Common myeloid progenitor, CD34-positive (primary cell): ENCODE results near the gene TBC1D22A.

Experiments
- CTCF ChIA-PET: fragments of 350-600 bp; sonication (Branson Sonifier 250); formaldehyde crosslinking; loops from one replicate; lab custom pipeline; 2021; ENCODE audit warnings: antibody characterized with exemption; lab: Charles Lee
- POLR2A ChIA-PET: fragments of 350-600 bp; sonication (Branson Sonifier 250); formaldehyde crosslinking; loops from one replicate; lab custom pipeline; 2021; ENCODE audit warnings: antibody characterized with exemption; lab: Charles Lee
- DNase-seq, 3 donors: peaks; one replicate each; pipeline versions ENCODE4 v3.0.0 to v3.0.0-alpha.2; 2013
- H3K27ac ChIP-seq, 2 experiments: 1 replicate in 1 of 2; 2 replicates in 1 of 2; pipeline ENCODE4 v1.7.0; 2013; ENCODE audit warnings: inconsistent platforms in 2 of 2, low read length in 2 of 2, mild to moderate bottlenecking in 2 of 2, low read depth in 1 of 2, moderate library complexity in 1 of 2; ENCODE audit not compliant: severe bottlenecking in 2 of 2, insufficient read depth in 1 of 2, poor library complexity in 1 of 2
- H3K27me3 ChIP-seq, 5 experiments: replicated peaks in 2 of 5; 1 replicate in 3 of 5; 2 replicates in 2 of 5; pipeline versions ENCODE4 v1.6.1 to v1.7.0; 2013; ENCODE audit warnings: low read length in 4 of 5, mild to moderate bottlenecking in 2 of 5, moderate library complexity in 2 of 5, inconsistent platforms in 1 of 5; ENCODE audit not compliant: insufficient read depth in 5 of 5, control insufficient read depth in 4 of 5
- H3K36me3 ChIP-seq, 4 experiments: 1 replicate in 2 of 4; 2 replicates in 2 of 4; pipeline versions ENCODE4 v1.6.1 to v1.7.0; 2013; ENCODE audit warnings: low read length in 3 of 4, control low read depth in 1 of 4, mild to moderate bottlenecking in 1 of 4; ENCODE audit not compliant: control insufficient read depth in 4 of 4, insufficient read depth in 4 of 4
- H3K4me1 ChIP-seq, 4 experiments: 1 replicate in 3 of 4; 2 replicates in 1 of 4; pipeline versions ENCODE4 v1.6.1 to v1.7.1; 2013; ENCODE audit warnings: low read length in 3 of 4, mild to moderate bottlenecking in 3 of 4, control low read depth in 1 of 4, inconsistent platforms in 1 of 4, moderate library complexity in 1 of 4; ENCODE audit not compliant: control insufficient read depth in 4 of 4, insufficient read depth in 4 of 4; ENCODE audit errors: control extremely low read depth in 1 of 4
- H3K4me3 ChIP-seq, 7 experiments: 1 replicate in 4 of 7; 2 replicates in 3 of 7; pipeline versions ENCODE4 v1.5.1 to v1.7.0; 2013; ENCODE audit warnings: mild to moderate bottlenecking in 7 of 7, low read length in 6 of 7, moderate library complexity in 6 of 7, inconsistent platforms in 2 of 7, low read depth in 2 of 7, control low read depth in 1 of 7; ENCODE audit not compliant: insufficient read depth in 4 of 7, control insufficient read depth in 1 of 7; ENCODE audit errors: extremely low read depth in 1 of 7
- H3K9me3 ChIP-seq, 5 experiments: 1 replicate in 4 of 5; 2 replicates in 1 of 5; pipeline versions ENCODE4 v1.6.1 to v1.7.1; 2013; ENCODE audit warnings: low read length in 4 of 5, mild to moderate bottlenecking in 2 of 5, inconsistent platforms in 1 of 5, low read depth in 1 of 5, moderate library complexity in 1 of 5; ENCODE audit not compliant: control insufficient read depth in 4 of 5, insufficient read depth in 2 of 5; ENCODE audit errors: control extremely low read depth in 1 of 5
- WGBS: methylation state at CpG from one replicate; pipeline ENCODE4 v1.1.5; 2013; ENCODE audit not compliant: insufficient coverage; 5-methylcytosine and 5-hydroxymethylcytosine counted together

Gene TBC1D22A

GRCh38 chr22:46791201-46791731 lies 28.8 kb downstream of the TBC1D22A start:
- Histone ChIP-seq H3K9me3 (peaks cover 0 to 1% (median 0%) of the 10 kb centered on the region in 5 experiments), H3K27ac (peak overlapping the region in 1 of 2 experiments; percentile 49), H3K27me3 (no peaks in the 10 kb centered on the region), H3K36me3 (peaks cover 0 to 41% (median 24%) of the 10 kb centered on the region in 4 experiments), H3K4me1 (peaks cover 8 to 22% (median 14%) of the 10 kb centered on the region in 4 experiments), H3K4me3 (peak overlapping the region in 1 of 7 experiments; percentile 45)
- POLR2A ChIA-PET = interaction anchor here (0.8 to 1.1 kb wide), 2 partner anchors 29 to 37 kb away, joined by 3 to 6 read pairs; partner anchors contain the start of gene TBC1D22A
- DNase-seq = peak; percentile 46 to 75 (median 70)
- 25% methylated on average over 5 of the region's 13 CpGs for WGBS
- CTCF ChIA-PET = interaction anchor here (0.9 to 3.4 kb wide), 4 partner anchors 12 to 35 kb away, joined by 3 to 21 read pairs (median 4); no protein-coding TSS in a partner anchor

- H3K27me3 ChIP-seq = no peaks in the 10 kb centered on the region
- WGBS = 96% methylated on average over 15 of the region's 20 CpGs
- no peaks in the 10 kb centered on the region for H3K9me3 ChIP-seq
- no peak overlapping the region for H3K4me3 ChIP-seq
- H3K36me3 ChIP-seq = peaks cover 0 to 46% (median 27%) of the 10 kb centered on the region in 4 experiments
- POLR2A ChIA-PET = no interaction called here
- H3K27ac ChIP-seq = no peak overlapping the region
- H3K4me1 ChIP-seq = peaks cover 8 to 22% (median 14%) of the 10 kb centered on the region in 4 experiments
- no peak for DNase-seq
- CTCF ChIA-PET = interaction anchor here (0.9 to 5.6 kb wide), 3 partner anchors 11 to 34 kb away, joined by 3 to 31 read pairs (median 21); no protein-coding TSS in a partner anchor
Measured at GRCh38 chr22:46792061-46792796, 29.8 kb downstream of the TBC1D22A start.

GRCh38 chr22:46792841-46793261 lies 30.4 kb downstream of the TBC1D22A start:
- Histone ChIP-seq H3K4me3 (no peak overlapping the region), H3K9me3 (no peaks in the 10 kb centered on the region), H3K27ac (no peak overlapping the region), H3K27me3 (no peaks in the 10 kb centered on the region), H3K4me1 (peaks cover 8 to 22% (median 14%) of the 10 kb centered on the region in 4 experiments), H3K36me3 (peaks cover 0 to 48% (median 30%) of the 10 kb centered on the region in 4 experiments)
- ChIA-PET CTCF (interaction anchor here (3.4 to 5.6 kb wide), 2 partner anchors 10 to 35 kb away, joined by 21 to 31 read pairs; no protein-coding TSS in a partner anchor), POLR2A (no interaction called here)
- 93% methylated on average over 2 of the region's 8 CpGs for WGBS
- DNase-seq = no peak

DNA sequence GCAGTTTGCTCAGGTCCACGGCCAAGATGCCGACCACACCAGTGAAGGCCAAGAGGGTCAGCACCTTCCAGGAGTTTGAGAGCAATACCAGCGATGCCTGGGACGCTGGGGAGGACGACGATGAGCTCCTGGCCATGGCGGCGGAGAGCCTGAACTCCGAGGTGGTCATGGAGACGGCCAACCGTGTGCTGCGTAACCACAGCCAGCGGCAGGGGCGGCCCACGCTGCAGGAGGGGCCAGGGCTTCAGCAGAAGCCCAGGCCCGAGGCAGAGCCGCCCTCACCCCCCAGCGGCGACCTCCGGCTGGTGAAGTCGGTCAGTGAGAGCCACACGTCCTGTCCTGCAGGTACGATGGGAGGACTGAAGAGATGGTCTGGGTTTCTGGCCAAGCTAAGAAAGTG lies 31.0 kb downstream of the TBC1D22A start:
- H3K27me3 ChIP-seq = no peaks in the 10 kb centered on the region

DNA sequence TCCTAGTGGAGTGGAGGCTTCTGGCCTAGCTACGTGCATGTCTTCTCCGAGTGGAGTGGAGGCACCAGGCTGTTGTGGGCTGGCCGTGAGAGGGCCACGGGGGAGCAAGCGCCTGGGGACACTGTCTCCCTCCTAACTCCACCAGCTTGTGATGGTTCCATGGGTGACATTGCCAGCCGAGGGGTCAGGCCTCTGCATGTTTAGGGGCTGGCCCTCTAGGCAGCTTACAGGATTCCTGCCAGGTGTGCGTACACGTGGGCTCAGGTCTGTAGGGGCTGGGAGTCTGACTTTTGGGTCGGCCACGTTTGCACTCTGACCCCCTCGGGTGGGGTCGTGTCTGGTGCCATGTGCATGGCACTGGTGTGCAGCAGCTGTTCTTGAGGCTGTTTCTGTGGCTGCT lies 31.6 kb downstream of the TBC1D22A start:
- Histone ChIP-seq H3K9me3 (no peaks in the 10 kb centered on the region), H3K4me3 (no peak overlapping the region)
- WGBS = 96% methylated on average over 12 of the region's 12 CpGs

More for the DNA sequence above, 31.0 kb downstream of the TBC1D22A start:
- ChIA-PET CTCF (interaction anchor here (1.5 to 5.6 kb wide), 3 partner anchors 9 to 36 kb away, joined by 7 to 31 read pairs (median 21); no protein-coding TSS in a partner anchor), POLR2A (no interaction called here)
- peaks cover 0 to 54% (median 36%) of the 10 kb centered on the region in 4 experiments for H3K36me3 ChIP-seq
- H3K9me3 ChIP-seq = no peaks in the 10 kb centered on the region
- WGBS = 97% methylated on average over 23 of the region's 23 CpGs
- DNase-seq = no peak
- peaks cover 8 to 22% (median 14%) of the 10 kb centered on the region in 4 experiments for H3K4me1 ChIP-seq
- H3K27ac ChIP-seq = no peak overlapping the region
- H3K4me3 ChIP-seq = no peak overlapping the region

DNA sequence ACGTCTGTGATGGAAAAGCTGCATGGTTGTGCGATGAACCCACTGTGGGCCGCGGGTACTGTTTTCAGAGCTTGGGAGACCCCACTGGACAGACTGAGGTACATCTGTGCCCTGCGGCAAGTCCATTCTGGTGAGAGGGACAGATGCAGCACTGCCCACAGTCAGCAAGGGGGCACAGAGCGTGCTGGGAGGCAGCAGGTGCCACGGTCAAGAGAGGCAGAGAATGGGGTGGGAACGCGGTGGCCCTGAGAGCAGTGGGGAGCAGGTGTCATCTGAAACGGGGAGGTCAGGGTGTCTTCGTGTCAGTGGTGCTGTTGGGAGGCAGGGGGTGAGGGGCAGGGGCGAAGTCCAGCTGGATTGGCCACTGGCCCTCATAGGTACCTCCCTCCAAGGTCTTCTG lies 32.0 kb downstream of the TBC1D22A start:
- POLR2A ChIA-PET = interaction anchor here (0.7 kb wide), 1 partner anchor 92 kb away, joined by 3 read pairs; no protein-coding TSS in a partner anchor

More for the DNA sequence above, 31.6 kb downstream of the TBC1D22A start:
- no peaks in the 10 kb centered on the region for H3K27me3 ChIP-seq
- H3K4me1 ChIP-seq = peaks cover 8 to 25% (median 14%) of the 10 kb centered on the region in 4 experiments
- peaks cover 0 to 59% (median 39%) of the 10 kb centered on the region in 4 experiments for H3K36me3 ChIP-seq
- no peak overlapping the region for H3K27ac ChIP-seq
- ChIA-PET POLR2A (interaction anchor here (0.7 kb wide), 1 partner anchor 92 kb away, joined by 3 read pairs; no protein-coding TSS in a partner anchor), CTCF (interaction anchor here (1.5 to 5.6 kb wide), 3 partner anchors 9 to 36 kb away, joined by 7 to 31 read pairs (median 21); no protein-coding TSS in a partner anchor)
- DNase-seq = no peak

More for the DNA sequence above, 32.0 kb downstream of the TBC1D22A start:
- DNase-seq = no peak
- WGBS = 96% methylated on average over 12 of the region's 12 CpGs
- H3K27ac ChIP-seq = no peak overlapping the region
- H3K9me3 ChIP-seq = no peaks in the 10 kb centered on the region
- H3K4me1 ChIP-seq = peaks cover 8 to 25% (median 14%) of the 10 kb centered on the region in 4 experiments
- CTCF ChIA-PET = interaction anchor here (1.5 to 5.6 kb wide), 4 partner anchors 9 to 37 kb away, joined by 4 to 31 read pairs (median 14); no protein-coding TSS in a partner anchor
- no peaks in the 10 kb centered on the region for H3K27me3 ChIP-seq
- H3K4me3 ChIP-seq = no peak overlapping the region
- peaks cover 2 to 64% (median 41%) of the 10 kb centered on the region in 4 experiments for H3K36me3 ChIP-seq
